ENCODE results near the gene FOXE3. TPM values are rescaled to one million over a fixed set of nuclear protein-coding genes. Genes with fewer than 3 reads are reported as not detected.

The FOXE3 gene
- not detected for total RNA-seq
- not detected for polyA plus RNA-seq
- total RNA-seq = 0 reads per million in 6 experiments

- DNase-seq (no peak), ATAC-seq (no peak)
- peaks cover 0 to 9% (median 4%) of the 10 kb centered on the region in 4 donors for H3K4me1 Mint-ChIP-seq
- peaks cover 33 to 78% (median 52%) of the 10 kb centered on the region in 5 donors for H3K27me3 Mint-ChIP-seq
- peak within 1 kb of the TSS in 8 of 10 donors; percentile 30 to 87 (median 57) for H3K4me3 Mint-ChIP-seq
- POLR2A ChIA-PET = no interaction called here
- H3K36me3 Mint-ChIP-seq = peaks cover 0 to 3% (median 3%) of the 10 kb centered on the region in 3 donors
- no peaks in the 10 kb centered on the region for H3K9me3 Mint-ChIP-seq
- H3K27ac Mint-ChIP-seq = peak within 1 kb of the TSS in 1 of 10 donors; percentile 44
Measured at GRCh38 chr1:47415728-47416318, at the start of gene FOXE3. TSS of gene FOXE3 (plus strand) at chr1:47416285. CDS start at chr1:47416316, 31 bp downstream.

GRCh38 chr1:47367651-47368050 is 48.4 kb upstream of the FOXE3 start:
- POLR2A ChIA-PET = no interaction called here
- Mint-ChIP-seq H3K4me3 (no peak overlapping the region), H3K4me1 (peaks cover 5 to 16% (median 8%) of the 10 kb centered on the region in 4 donors), H3K9me3 (no peaks in the 10 kb centered on the region), H3K27me3 (no peaks in the 10 kb centered on the region), H3K27ac (no peak overlapping the region), H3K36me3 (peaks cover 0 to 43% (median 7%) of the 10 kb centered on the region in 3 donors)
- no peak for ATAC-seq
- no peak for DNase-seq

GRCh38 chr1:47371016-47371517 is 45.0 kb upstream of the FOXE3 start:
- Mint-ChIP-seq H3K27me3 (no peaks in the 10 kb centered on the region), H3K9me3 (no peaks in the 10 kb centered on the region), H3K4me1 (peaks cover 0 to 2% (median 0%) of the 10 kb centered on the region in 4 donors), H3K27ac (no peak overlapping the region), H3K36me3 (peaks cover 0 to 73% (median 13%) of the 10 kb centered on the region in 3 donors), H3K4me3 (no peak overlapping the region)
- POLR2A ChIA-PET = no interaction called here
- no peak for DNase-seq
- no peak for ATAC-seq

GRCh38 chr1:47374501-47374900 is 41.6 kb upstream of the FOXE3 start:
- Mint-ChIP-seq H3K9me3 (no peaks in the 10 kb centered on the region), H3K36me3 (peaks cover 6 to 85% (median 22%) of the 10 kb centered on the region in 3 donors), H3K27me3 (no peaks in the 10 kb centered on the region), H3K4me3 (no peak overlapping the region), H3K4me1 (no peaks in the 10 kb centered on the region), H3K27ac (no peak overlapping the region)
- POLR2A ChIA-PET = no interaction called here
- ATAC-seq = no peak
- no peak for DNase-seq

- no peaks in the 10 kb centered on the region for H3K4me1 Mint-ChIP-seq
- no peaks in the 10 kb centered on the region for H3K27me3 Mint-ChIP-seq
- no peaks in the 10 kb centered on the region for H3K9me3 Mint-ChIP-seq
- DNase-seq (no peak), ATAC-seq (no peak)
- POLR2A ChIA-PET = no interaction called here
- H3K27ac Mint-ChIP-seq = peak overlapping the region in 1 of 10 donors; percentile 38
- peaks cover 6 to 74% (median 17%) of the 10 kb centered on the region in 3 donors for H3K36me3 Mint-ChIP-seq
- H3K4me3 Mint-ChIP-seq = no peak overlapping the region
Measured at GRCh38 chr1:47378147-47378546, 37.9 kb upstream of the FOXE3 start.

GRCh38 chr1:47380699-47381098 is 35.4 kb upstream of the FOXE3 start:
- Mint-ChIP-seq H3K27ac (no peak overlapping the region), H3K36me3 (peaks cover 6 to 49% (median 13%) of the 10 kb centered on the region in 3 donors), H3K9me3 (no peaks in the 10 kb centered on the region), H3K4me1 (no peaks in the 10 kb centered on the region), H3K4me3 (no peak overlapping the region), H3K27me3 (no peaks in the 10 kb centered on the region)
- ATAC-seq (no peak), DNase-seq (no peak)
- POLR2A ChIA-PET = interaction anchor here (0.9 kb wide), 1 partner anchor 19 kb away, joined by 4 read pairs; no protein-coding TSS in a partner anchor

GRCh38 chr1:47382399-47382983 is 33.6 kb upstream of the FOXE3 start:
- H3K4me3 Mint-ChIP-seq = no peak overlapping the region
- DNase-seq = no peak
- H3K4me1 Mint-ChIP-seq = no peaks in the 10 kb centered on the region
- H3K27me3 Mint-ChIP-seq = no peaks in the 10 kb centered on the region
- peak overlapping the region in 1 of 10 donors; percentile 26 for H3K27ac Mint-ChIP-seq
- H3K36me3 Mint-ChIP-seq = peaks cover 6 to 37% (median 8%) of the 10 kb centered on the region in 3 donors
- no peaks in the 10 kb centered on the region for H3K9me3 Mint-ChIP-seq
- POLR2A ChIA-PET = no interaction called here
- ATAC-seq = no peak

- Mint-ChIP-seq H3K4me1 (peaks cover 0 to 3% (median 2%) of the 10 kb centered on the region in 4 donors), H3K27me3 (no peaks in the 10 kb centered on the region), H3K27ac (peak overlapping the region in 2 of 10 donors; percentile 1 to 12), H3K9me3 (no peaks in the 10 kb centered on the region), H3K4me3 (no peak overlapping the region), H3K36me3 (peaks cover 2 to 25% (median 6%) of the 10 kb centered on the region in 3 donors)
- ATAC-seq (no peak), DNase-seq (no peak)
- POLR2A ChIA-PET = no interaction called here
Measured at GRCh38 chr1:47384083-47384482, 32.0 kb upstream of the FOXE3 start.

- H3K4me1 Mint-ChIP-seq = peaks cover 0 to 4% (median 2%) of the 10 kb centered on the region in 4 donors
- no peaks in the 10 kb centered on the region for H3K27me3 Mint-ChIP-seq
- H3K27ac Mint-ChIP-seq = peak overlapping the region in 2 of 10 donors; percentile 12 to 67
- no peaks in the 10 kb centered on the region for H3K9me3 Mint-ChIP-seq
- H3K4me3 Mint-ChIP-seq = no peak overlapping the region
- DNase-seq = no peak
- peaks cover 0 to 18% (median 0%) of the 10 kb centered on the region in 3 donors for H3K36me3 Mint-ChIP-seq
- POLR2A ChIA-PET = no interaction called here
- no peak for ATAC-seq
Measured at GRCh38 chr1:47385020-47385419, 31.1 kb upstream of the FOXE3 start.

- ATAC-seq (no peak), DNase-seq (no peak)
- H3K9me3 Mint-ChIP-seq = no peaks in the 10 kb centered on the region
- H3K4me1 Mint-ChIP-seq = peaks cover 0 to 4% (median 2%) of the 10 kb centered on the region in 4 donors
- POLR2A ChIA-PET = no interaction called here
- H3K4me3 Mint-ChIP-seq = no peak overlapping the region
- H3K27me3 Mint-ChIP-seq = peaks cover 0 to 4% (median 0%) of the 10 kb centered on the region in 5 donors
- H3K27ac Mint-ChIP-seq = peak overlapping the region in 2 of 10 donors; percentile 3 to 58
- peaks cover 0 to 8% (median 0%) of the 10 kb centered on the region in 3 donors for H3K36me3 Mint-ChIP-seq
Measured at GRCh38 chr1:47386268-47386667, 29.8 kb upstream of the FOXE3 start.

- DNase-seq = no peak
- no peaks in the 10 kb centered on the region for H3K9me3 Mint-ChIP-seq
- peaks cover 0 to 4% (median 2%) of the 10 kb centered on the region in 4 donors for H3K4me1 Mint-ChIP-seq
- POLR2A ChIA-PET = no interaction called here
- peaks cover 0 to 4% (median 0%) of the 10 kb centered on the region in 5 donors for H3K27me3 Mint-ChIP-seq
- no peaks in the 10 kb centered on the region for H3K36me3 Mint-ChIP-seq
- H3K27ac Mint-ChIP-seq = peak overlapping the region in 1 of 10 donors; percentile 24
- H3K4me3 Mint-ChIP-seq = no peak overlapping the region
- no peak for ATAC-seq
Measured at GRCh38 chr1:47388030-47388890, 27.8 kb upstream of the FOXE3 start.

GRCh38 chr1:47388891-47389238 is 27.2 kb upstream of the FOXE3 start:
- peak overlapping the region in 1 of 10 donors; percentile 58 for H3K27ac Mint-ChIP-seq
- peaks cover 0 to 4% (median 2%) of the 10 kb centered on the region in 4 donors for H3K4me1 Mint-ChIP-seq
- ATAC-seq (peak in 1 of 2 donors; percentile 41), DNase-seq (peak in 5 of 10 donors; percentile 8 to 23 (median 15))
- H3K9me3 Mint-ChIP-seq = no peaks in the 10 kb centered on the region
- POLR2A ChIA-PET = no interaction called here
- no peaks in the 10 kb centered on the region for H3K36me3 Mint-ChIP-seq
- H3K4me3 Mint-ChIP-seq = no peak overlapping the region
- H3K27me3 Mint-ChIP-seq = peaks cover 0 to 4% (median 0%) of the 10 kb centered on the region in 5 donors

Data from naive thymus-derived CD8-positive, alpha-beta T cell (primary cell).